RWPE1 (cell line): Measurements from ENCODE around the gene CFP.

ENCODE experiments used
- CTCF ChIA-PET: fragments of 350-600 bp; sonication (Branson Sonifier 250); formaldehyde crosslinking; extraction: SDS; loops from one replicate; lab custom pipeline; 2021; lab: Yijun Ruan, JAX
- POLR2A ChIA-PET: fragments of 400-600 bp; formaldehyde crosslinking; extraction: SDS; loops from one replicate; lab custom pipeline; 2020; ENCODE audit warnings: antibody characterized with exemption; ENCODE audit not compliant: low non-redundant PET; lab: Yijun Ruan, JAX
- DNase-seq: peaks from one replicate; pipeline ENCODE4 v3.0.0; 2012; ENCODE audit warnings: low spot score
- H3K27ac ChIP-seq: fragments of 450-650 bp; 2 replicates; pipeline ENCODE4 v1.5.1; 2017
- CTCF ChIP-seq: fragments of 450-650 bp; conservative IDR thresholded peaks from 2 replicates; pipeline ENCODE4 v1.5.1; 2017; ENCODE audit warnings: low read depth, mild to moderate bottlenecking

The CFP gene

GRCh38 chrX:47638816-47639215, 9.1 kb upstream of the CFP start:
- no peak for DNase-seq
- POLR2A ChIA-PET: no interaction called here
- CTCF ChIA-PET: no interaction called here
- no peak for TF ChIP-seq CTCF
- no peak overlapping the region for H3K27ac ChIP-seq

- ChIA-PET POLR2A (no interaction called here), CTCF (no interaction called here)
- no peak for TF ChIP-seq CTCF
- DNase-seq: no peak
- H3K27ac ChIP-seq: no peak overlapping the region
These were observed 7.9 kb upstream of the CFP start for GRCh38 chrX:47637546-47638195.

GRCh38 chrX:47634871-47635575, 5.3 kb upstream of the CFP start:
- no peak for TF ChIP-seq CTCF
- no peak for DNase-seq
- ChIA-PET CTCF (interaction anchor here (0.6 kb wide), 1 partner anchor 261 kb away, joined by 6 read pairs; no protein-coding TSS in a partner anchor), POLR2A (no interaction called here)
- H3K27ac ChIP-seq: no peak overlapping the region

- no peak for DNase-seq
- no peak overlapping the region for H3K27ac ChIP-seq
- POLR2A ChIA-PET: no interaction called here
- CTCF ChIA-PET: no interaction called here
- no peak for TF ChIP-seq CTCF
These were observed 4.2 kb upstream of the CFP start for GRCh38 chrX:47633689-47634590.

GRCh38 chrX:47632666-47633065, 2.9 kb upstream of the CFP start:
- DNase-seq: no peak
- ChIA-PET POLR2A (no interaction called here), CTCF (no interaction called here)
- no peak for TF ChIP-seq CTCF
- no peak overlapping the region for H3K27ac ChIP-seq

GRCh38 chrX:47631676-47632075, 1.9 kb upstream of the CFP start:
- ChIA-PET POLR2A (no interaction called here), CTCF (no interaction called here)
- H3K27ac ChIP-seq: no peak overlapping the region
- DNase-seq: no peak
- TF ChIP-seq CTCF: no peak
